K562 (cell line): ENCODE results near the gene RABEPK. TPM values are rescaled to one million over a fixed set of nuclear protein-coding genes. Genes with fewer than 3 reads are reported as not detected.

Source experiments
- ATAC-seq: fragments of 200-7000 bp; cut with Tn5 transposase; 3 replicates; pipeline ENCODE4 v1.9.1; 2020; ENCODE audit warnings: moderate library complexity
- BruUV-seq: library from RNA; stranded (reverse); fragments of 400-500 nt; replicated peaks from 2 replicates; lab custom pipeline; 2021; lab: Mats Ljungman, UMichigan
- CTCF ChIA-PET: fragments of 300-600 bp; formaldehyde crosslinking; extraction: SDS; loops from one replicate; lab custom pipeline; 2021; ENCODE audit warnings: low intra/inter-chr PET ratio; lab: Yijun Ruan, JAX
- POLR2A ChIA-PET: fragments of 300-600, 350-650 bp; sonication (Branson Sonifier 250); formaldehyde crosslinking; extraction: SDS; loops from one replicate; lab custom pipeline; 2021; ENCODE audit warnings: antibody characterized with exemption, inconsistent platforms; lab: Yijun Ruan, JAX
- DNase-seq, 4 experiments: peaks; one replicate each; pipeline versions ENCODE4 v3.0.0 to v3.0.0-alpha.2; 2011 to 2018; ENCODE audit warnings: low spot score in 3 of 4, mixed read lengths in 3 of 4; ENCODE audit errors: extremely low read depth in 1 of 4
- FAIRE-seq: peaks from 2 replicates; lab custom pipeline; 2011; peaks lifted over from hg19 to GRCh38; lab: Jason Lieb, UNC
- H2AFZ ChIP-seq: 2 replicates; pipeline ENCODE4 v1.6.0; 2011; ENCODE audit warnings: low read depth, low read length, control low read depth, inconsistent platforms
- H3K27ac ChIP-seq: fragments of 200-600 bp; 3 replicates; pipeline ENCODE4 v1.8.0; 2011; ENCODE audit warnings: low read depth, mild to moderate bottlenecking, control low read depth, inconsistent platforms, low read length, moderate library complexity, mixed read lengths; ENCODE audit errors: extremely low read depth
- H3K27me3 ChIP-seq, 2 experiments: fragments of 300-600 bp in 1 of 2; 2 replicates in 1 of 2; 3 replicates in 1 of 2; pipeline versions ENCODE4 v1.6.0 to v1.8.0; 2011; ENCODE audit warnings: inconsistent platforms in 2 of 2, low read length in 2 of 2, mild to moderate bottlenecking in 1 of 2, mixed read lengths in 1 of 2, moderate library complexity in 1 of 2; ENCODE audit not compliant: control insufficient read depth in 2 of 2, insufficient read depth in 2 of 2
- H3K36me3 ChIP-seq: fragments of 300-600 bp; 3 replicates; pipeline ENCODE4 v1.8.0; 2011; ENCODE audit warnings: mild to moderate bottlenecking, low read length, inconsistent platforms; ENCODE audit not compliant: control insufficient read depth, insufficient read depth
- H3K4me1 ChIP-seq, 2 experiments: fragments of 200-600 bp in 1 of 2; replicated peaks in 1 of 2; 2 replicates in 1 of 2; 3 replicates in 1 of 2; pipeline versions ENCODE4 v1.5.1 to v1.8.0; 2011; ENCODE audit warnings: inconsistent platforms in 2 of 2, low read length in 2 of 2, mild to moderate bottlenecking in 1 of 2, mixed read lengths in 1 of 2, moderate library complexity in 1 of 2; ENCODE audit not compliant: control insufficient read depth in 2 of 2, insufficient read depth in 2 of 2
- H3K4me2 ChIP-seq: 2 replicates; pipeline ENCODE4 v1.6.1; 2011; ENCODE audit warnings: low read length, control low read depth, inconsistent platforms, mixed read lengths; ENCODE audit not compliant: insufficient read depth
- H3K4me3 ChIP-seq: fragments of 200-600 bp; sonication (generic), shearing (Covaris generic); 2 replicates; pipeline ENCODE4 v1.5.1; 2016; ENCODE audit warnings: control low read depth, inconsistent platforms
- H3K79me2 ChIP-seq: fragments of 200-600 bp; 3 replicates; pipeline ENCODE4 v1.8.0; 2011; ENCODE audit warnings: low read length, inconsistent platforms; ENCODE audit not compliant: control insufficient read depth, insufficient read depth
- H3K9ac ChIP-seq, 2 experiments: 2 replicates each; pipeline versions ENCODE4 v1.6.0 to v1.6.1; 2011; ENCODE audit warnings: low read depth in 2 of 2, low read length in 2 of 2, control low read depth in 1 of 2, inconsistent platforms in 1 of 2, mild to moderate bottlenecking in 1 of 2, mixed read lengths in 1 of 2; ENCODE audit not compliant: insufficient read depth in 1 of 2
- H3K9me1 ChIP-seq: one replicate; pipeline ENCODE4 v1.6.0; 2011; ENCODE audit warnings: inconsistent platforms, mild to moderate bottlenecking, low read length, moderate library complexity; ENCODE audit not compliant: control insufficient read depth, insufficient read depth
- H3K9me3 ChIP-seq: replicated peaks from 2 replicates; pipeline ENCODE4 v1.5.1; 2011; ENCODE audit warnings: low read depth, low read length, inconsistent platforms; ENCODE audit not compliant: control insufficient read depth, insufficient read depth
- H4K20me1 ChIP-seq: replicated peaks from 2 replicates; pipeline ENCODE4 v1.6.1; 2011; ENCODE audit warnings: low read length, inconsistent platforms, mixed read lengths; ENCODE audit not compliant: control insufficient read depth, insufficient read depth
- THAP7 ChIP-seq: fragments of 250-450 bp; sonication (Bioruptor Pico); IDR thresholded peaks from 2 replicates; pipeline ENCODE4 v1.5.0; 2021
- ZNF324 ChIP-seq: fragments of 250-450 bp; sonication (Bioruptor Pico); IDR thresholded peaks from 2 replicates; pipeline ENCODE4 v1.4.0; 2020; ENCODE audit warnings: mild to moderate bottlenecking
- ZNF512 ChIP-seq: IDR thresholded peaks from 2 replicates; pipeline ENCODE4 v1.6.1; 2016; ENCODE audit warnings: missing genetic modification characterization, missing compliant biosample characterization
- whole genome bisulfite sequencing: fragments of 100-300 bp; shearing (Covaris generic); methylation state at CpG from one replicate; pipeline ENCODE4 v1.1.6; 2016; ENCODE audit warnings: low coverage, mixed read lengths; ENCODE audit not compliant: insufficient coverage; ENCODE audit errors: missing lambda C conversion rate; 5-methylcytosine and 5-hydroxymethylcytosine counted together
- in situ Hi-C: fragments of 300-500 bp; cut with MboI; formaldehyde crosslinking; loops from 4 replicates; pipeline ENCODE4 v1.15.0; 2018; ENCODE audit warnings: inconsistent platforms, mixed read lengths
- intact Hi-C: fragments of 100-400 bp; cut with micrococcal nuclease; formaldehyde crosslinking; loops from 2 replicates; pipeline ENCODE4 v1.14.2; 2022
- polyA plus RNA-seq, 8 experiments: library from polyadenylated mRNA; depleted of rRNA in 4 of 8; stranded (reverse) in 5 of 8; unstranded in 3 of 8; fragments of >200 nt; fragmentation: Nextera tagmentation in 2 of 8; fragmentation: Illumina TruSeq in 1 of 8; extraction: Ambion mirVana in 2 of 8; extraction: Trizol in 1 of 8; gene quantifications; 2 replicates each; pipeline versions ENCODE4 v1.2.1 to v1.2.3, GENCODE V29; 2011 to 2014; ENCODE audit warnings: inconsistent platforms in 1 of 8, missing spikeins in 1 of 8
- total RNA-seq, 7 experiments: library from RNA; depleted of rRNA in 6 of 7; stranded (reverse); fragments of >200 nt in 6 of 7; fragmentation: Illumina TruSeq in 2 of 7; extraction: Trizol in 2 of 7; gene quantifications; 2 replicates each; pipeline versions ENCODE4 v1.2.1 to v1.2.3, GENCODE V29; 2011 to 2021; ENCODE audit warnings: low replicate concordance in 1 of 7

Gene RABEPK
- total and polyA plus RNA-seq, 9 of the 15 experiments (the other 6 are each of a cell fraction or from before 2014, with no cell fraction given): 38.3 to 113 (median 52.8) TPM

- TF ChIP-seq ZNF512 (tag): no peak
Observed at GRCh38 chr9:125169895-125170294, 30.4 kb upstream of the RABEPK start (continued).

GRCh38 chr9:125172031-125172755, 28.1 kb upstream of the RABEPK start:
- 72% methylated on average over 6 of the region's 6 CpGs for WGBS
- peaks cover 42% of the 10 kb centered on the region for H3K36me3 ChIP-seq
- FAIRE-seq: no peak
- TF ChIP-seq THAP7 (CRISPR knock-in tag) (no peak), ZNF324 (CRISPR knock-in tag) (no peak)
- TF ChIP-seq, all 486 proteins: peak for 0
- no peak overlapping the region for H3K4me3 ChIP-seq
- ChIA-PET POLR2A (no interaction called here), CTCF (no interaction called here)
- in situ Hi-C loops: no loop called here
- no peaks in the 10 kb centered on the region for H4K20me1 ChIP-seq
- no peaks in the 10 kb centered on the region for H3K9me3 ChIP-seq
- H3K9ac ChIP-seq: no peak overlapping the region
- peaks cover 5 to 9% of the 10 kb centered on the region in 2 experiments; a peak in 4 of 5 replicates for H3K4me1 ChIP-seq
- no peaks in the 10 kb centered on the region for H3K27me3 ChIP-seq
- no peak overlapping the region for H2AFZ ChIP-seq
- no peaks in the 10 kb centered on the region for H3K9me1 ChIP-seq
- intact Hi-C loops: no loop called here
- H3K4me2 ChIP-seq: no peak overlapping the region
- no peak for DNase-seq
- no TSS peak for BruUV-seq
- ATAC-seq: no peak
- H3K79me2 ChIP-seq: peaks cover 47% of the 10 kb centered on the region
- H3K27ac ChIP-seq: no peak overlapping the region
